ENCODE results near the gene NAB1. TPM values are rescaled to one million over a fixed set of nuclear protein-coding genes. Genes with fewer than 3 reads are reported as not detected.

Gene NAB1
- total RNA-seq, 1 donor from 2014 or later = 44.9 TPM

DNA sequence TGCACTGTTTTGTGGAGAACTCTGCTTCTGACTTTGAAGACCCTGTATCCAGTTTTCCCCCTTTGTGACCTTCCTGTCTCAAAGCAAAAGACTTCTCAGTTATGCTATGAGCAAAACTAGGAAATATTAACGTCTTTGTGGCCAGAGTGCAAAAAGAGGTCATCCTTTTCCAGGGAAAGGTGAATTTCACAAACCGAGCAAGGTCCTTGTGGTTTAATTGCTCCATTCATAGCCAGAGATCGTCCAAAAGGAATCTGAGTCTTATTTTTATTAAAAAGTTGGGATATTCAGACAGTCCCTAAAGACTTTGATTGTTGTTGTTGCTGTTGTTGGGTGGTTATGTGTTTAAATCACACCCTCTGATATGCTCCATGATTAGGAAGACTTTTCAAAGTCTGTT, 77.4 kb downstream of the NAB1 start:
- TF ChIP-seq, protein P1, sequence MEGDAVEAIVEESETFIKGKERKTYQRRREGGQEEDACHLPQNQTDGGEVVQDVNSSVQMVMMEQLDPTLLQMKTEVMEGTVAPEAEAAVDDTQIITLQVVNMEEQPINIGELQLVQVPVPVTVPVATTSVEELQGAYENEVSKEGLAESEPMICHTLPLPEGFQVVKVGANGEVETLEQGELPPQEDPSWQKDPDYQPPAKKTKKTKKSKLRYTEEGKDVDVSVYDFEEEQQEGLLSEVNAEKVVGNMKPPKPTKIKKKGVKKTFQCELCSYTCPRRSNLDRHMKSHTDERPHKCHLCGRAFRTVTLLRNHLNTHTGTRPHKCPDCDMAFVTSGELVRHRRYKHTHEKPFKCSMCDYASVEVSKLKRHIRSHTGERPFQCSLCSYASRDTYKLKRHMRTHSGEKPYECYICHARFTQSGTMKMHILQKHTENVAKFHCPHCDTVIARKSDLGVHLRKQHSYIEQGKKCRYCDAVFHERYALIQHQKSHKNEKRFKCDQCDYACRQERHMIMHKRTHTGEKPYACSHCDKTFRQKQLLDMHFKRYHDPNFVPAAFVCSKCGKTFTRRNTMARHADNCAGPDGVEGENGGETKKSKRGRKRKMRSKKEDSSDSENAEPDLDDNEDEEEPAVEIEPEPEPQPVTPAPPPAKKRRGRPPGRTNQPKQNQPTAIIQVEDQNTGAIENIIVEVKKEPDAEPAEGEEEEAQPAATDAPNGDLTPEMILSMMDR (IDR thresholded peaks at IDR 0.05; ENCODE audit: unreplicated experiment) = no peak
- no peaks in the 10 kb centered on the region for H3K9me3 Mint-ChIP-seq (ENCODE audit: unreplicated experiment)
- H3K27ac Mint-ChIP-seq (ENCODE audit: unreplicated experiment) = no peak overlapping the region
- no peak overlapping the region for H3K4me3 Mint-ChIP-seq (ENCODE audit: unreplicated experiment)
- no peaks in the 10 kb centered on the region for H3K36me3 Mint-ChIP-seq (ENCODE audit: low read depth, unreplicated experiment)
- DNase-seq (ENCODE audit: low spot score) = no peak
- H3K27me3 Mint-ChIP-seq (ENCODE audit: unreplicated experiment) = peaks cover 1% of the 10 kb centered on the region
- peaks cover 5% of the 10 kb centered on the region for H3K4me1 Mint-ChIP-seq (ENCODE audit: unreplicated experiment)

- Mint-ChIP-seq H3K27me3 (ENCODE audit: unreplicated experiment) (no peaks in the 10 kb centered on the region), H3K4me1 (ENCODE audit: unreplicated experiment) (no peaks in the 10 kb centered on the region), H3K36me3 (ENCODE audit: low read depth, unreplicated experiment) (no peaks in the 10 kb centered on the region), H3K4me3 (ENCODE audit: unreplicated experiment) (no peak overlapping the region), H3K27ac (ENCODE audit: unreplicated experiment) (no peak overlapping the region), H3K9me3 (ENCODE audit: unreplicated experiment) (no peaks in the 10 kb centered on the region)
- DNase-seq (ENCODE audit: low spot score) = no peak
- TF ChIP-seq, protein P1 (IDR thresholded peaks at IDR 0.05; ENCODE audit: unreplicated experiment) = no peak
These were observed 87.5 kb downstream of the NAB1 start for GRCh38 chr2:190736355-190736754.

DNA sequence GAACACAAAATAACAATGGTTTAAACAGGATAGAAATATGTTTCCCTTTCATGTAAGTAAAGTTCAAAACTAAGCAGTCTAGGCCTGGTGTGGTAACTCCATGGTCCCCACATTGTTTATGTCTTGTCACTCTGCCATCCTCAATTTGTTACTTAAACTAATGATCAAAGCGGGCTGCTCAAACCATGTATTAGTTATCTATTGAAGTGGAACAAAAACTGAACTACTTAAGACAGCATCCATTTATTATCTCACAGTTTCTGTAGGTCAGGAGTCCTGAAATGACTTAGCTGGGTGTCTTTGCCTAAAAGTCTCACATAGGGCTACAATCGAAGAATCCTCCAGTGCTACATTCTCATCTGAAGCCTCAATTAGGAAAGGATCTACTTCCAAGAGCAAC, 91.6 kb downstream of the NAB1 start:
- no peaks in the 10 kb centered on the region for H3K9me3 Mint-ChIP-seq (ENCODE audit: unreplicated experiment)
- H3K27me3 Mint-ChIP-seq (ENCODE audit: unreplicated experiment) = no peaks in the 10 kb centered on the region
- H3K4me3 Mint-ChIP-seq (ENCODE audit: unreplicated experiment) = no peak overlapping the region
- H3K36me3 Mint-ChIP-seq (ENCODE audit: low read depth, unreplicated experiment) = peaks cover 2% of the 10 kb centered on the region
- TF ChIP-seq, protein P1 (IDR thresholded peaks at IDR 0.05; ENCODE audit: unreplicated experiment) = no peak
- DNase-seq (ENCODE audit: low spot score) = no peak
- H3K4me1 Mint-ChIP-seq (ENCODE audit: unreplicated experiment) = no peaks in the 10 kb centered on the region
- no peak overlapping the region for H3K27ac Mint-ChIP-seq (ENCODE audit: unreplicated experiment)

Other genes starting within 250 kb of the NAB1 start
- 2.4 TPM for gene MFSD6, start 240.7 kb upstream of the NAB1 start, total RNA-seq (ENCODE audit: unreplicated experiment)
- gene NEMP2, start 114.4 kb upstream of the NAB1 start, total RNA-seq (ENCODE audit: unreplicated experiment) = 8.3 TPM
- 130 TPM for gene GLS, start 231.7 kb downstream of the NAB1 start, total RNA-seq (ENCODE audit: unreplicated experiment)

Data from endothelial cell (in vitro differentiated cells).